ENCODE data around the gene BCL7B. TPM values are rescaled to one million over a fixed set of nuclear protein-coding genes. Genes with fewer than 3 reads are reported as not detected.

BCL7B gene
- total and polyA plus RNA-seq, 2 of the 13 experiments (the other 11 are each of a cell fraction or from before 2014, with no cell fraction given): 24.3 to 38.2 TPM

DNA sequence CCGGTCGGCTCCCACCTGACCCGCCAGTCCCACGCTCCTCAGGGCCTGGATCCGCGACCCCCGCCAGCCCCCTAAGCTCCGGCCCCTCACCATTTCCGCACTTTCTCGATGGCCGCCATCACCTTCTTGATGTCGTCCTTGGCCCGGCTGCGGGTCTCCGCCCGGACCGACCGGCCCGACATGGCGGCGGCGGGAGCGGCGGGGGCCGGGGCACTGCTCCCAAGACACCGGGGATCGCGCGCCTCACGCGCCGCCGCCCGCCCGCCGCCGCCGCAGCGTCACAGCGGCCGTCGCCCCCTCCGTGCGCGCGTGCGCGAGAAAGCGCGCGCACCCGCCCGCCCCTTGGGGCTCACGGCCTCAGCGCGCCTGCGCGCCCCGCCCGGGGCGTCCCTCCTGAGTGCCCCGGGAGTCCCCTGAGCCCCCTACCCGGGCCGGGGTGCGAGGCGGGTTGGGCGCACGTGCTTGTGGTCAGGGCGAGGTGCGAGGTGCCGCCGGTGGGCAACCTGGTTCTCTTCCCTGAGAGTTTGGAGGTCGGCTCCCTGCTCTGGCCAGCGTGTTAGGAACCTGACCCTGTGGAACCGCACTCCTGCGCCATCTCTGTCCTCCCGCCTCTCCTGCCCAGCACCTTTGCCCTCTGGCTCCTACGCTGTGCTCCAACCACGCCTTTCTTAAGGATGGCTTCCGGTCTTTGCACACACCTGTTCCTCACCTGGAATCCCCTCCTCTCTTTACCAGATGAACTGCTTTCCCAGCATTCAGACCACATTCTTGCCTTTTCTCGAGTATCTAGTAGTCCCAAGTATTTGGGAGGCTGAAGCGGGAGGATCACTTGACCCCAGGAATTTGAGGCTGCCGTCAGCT, at the start of gene BCL7B (continued):
- TF ChIP-seq, protein P1, sequence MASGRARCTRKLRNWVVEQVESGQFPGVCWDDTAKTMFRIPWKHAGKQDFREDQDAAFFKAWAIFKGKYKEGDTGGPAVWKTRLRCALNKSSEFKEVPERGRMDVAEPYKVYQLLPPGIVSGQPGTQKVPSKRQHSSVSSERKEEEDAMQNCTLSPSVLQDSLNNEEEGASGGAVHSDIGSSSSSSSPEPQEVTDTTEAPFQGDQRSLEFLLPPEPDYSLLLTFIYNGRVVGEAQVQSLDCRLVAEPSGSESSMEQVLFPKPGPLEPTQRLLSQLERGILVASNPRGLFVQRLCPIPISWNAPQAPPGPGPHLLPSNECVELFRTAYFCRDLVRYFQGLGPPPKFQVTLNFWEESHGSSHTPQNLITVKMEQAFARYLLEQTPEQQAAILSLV (CRISPR knock-in tag; IDR thresholded peaks at IDR 0.05; ENCODE audit: borderline replicate concordance): peak; percentile 92; the same call in 1 of the 2 replicates
- TF ChIP-seq YEATS2 (CRISPR knock-in tag; IDR thresholded peaks at IDR 0.05; ENCODE audit: borderline replicate concordance): no peak
- TF ChIP-seq PRPF4 (IDR thresholded peaks at IDR 0.05; ENCODE audit: low read depth, low read length, poor library complexity, severe bottlenecking): no peak
- no peak for TF ChIP-seq RORA (CRISPR knock-in tag; IDR thresholded peaks at IDR 0.05)
- TF ChIP-seq ZSCAN20 (CRISPR knock-in tag; IDR thresholded peaks at IDR 0.05; ENCODE audit: borderline replicate concordance): peak; percentile 96
- TF ChIP-seq, protein P2, sequence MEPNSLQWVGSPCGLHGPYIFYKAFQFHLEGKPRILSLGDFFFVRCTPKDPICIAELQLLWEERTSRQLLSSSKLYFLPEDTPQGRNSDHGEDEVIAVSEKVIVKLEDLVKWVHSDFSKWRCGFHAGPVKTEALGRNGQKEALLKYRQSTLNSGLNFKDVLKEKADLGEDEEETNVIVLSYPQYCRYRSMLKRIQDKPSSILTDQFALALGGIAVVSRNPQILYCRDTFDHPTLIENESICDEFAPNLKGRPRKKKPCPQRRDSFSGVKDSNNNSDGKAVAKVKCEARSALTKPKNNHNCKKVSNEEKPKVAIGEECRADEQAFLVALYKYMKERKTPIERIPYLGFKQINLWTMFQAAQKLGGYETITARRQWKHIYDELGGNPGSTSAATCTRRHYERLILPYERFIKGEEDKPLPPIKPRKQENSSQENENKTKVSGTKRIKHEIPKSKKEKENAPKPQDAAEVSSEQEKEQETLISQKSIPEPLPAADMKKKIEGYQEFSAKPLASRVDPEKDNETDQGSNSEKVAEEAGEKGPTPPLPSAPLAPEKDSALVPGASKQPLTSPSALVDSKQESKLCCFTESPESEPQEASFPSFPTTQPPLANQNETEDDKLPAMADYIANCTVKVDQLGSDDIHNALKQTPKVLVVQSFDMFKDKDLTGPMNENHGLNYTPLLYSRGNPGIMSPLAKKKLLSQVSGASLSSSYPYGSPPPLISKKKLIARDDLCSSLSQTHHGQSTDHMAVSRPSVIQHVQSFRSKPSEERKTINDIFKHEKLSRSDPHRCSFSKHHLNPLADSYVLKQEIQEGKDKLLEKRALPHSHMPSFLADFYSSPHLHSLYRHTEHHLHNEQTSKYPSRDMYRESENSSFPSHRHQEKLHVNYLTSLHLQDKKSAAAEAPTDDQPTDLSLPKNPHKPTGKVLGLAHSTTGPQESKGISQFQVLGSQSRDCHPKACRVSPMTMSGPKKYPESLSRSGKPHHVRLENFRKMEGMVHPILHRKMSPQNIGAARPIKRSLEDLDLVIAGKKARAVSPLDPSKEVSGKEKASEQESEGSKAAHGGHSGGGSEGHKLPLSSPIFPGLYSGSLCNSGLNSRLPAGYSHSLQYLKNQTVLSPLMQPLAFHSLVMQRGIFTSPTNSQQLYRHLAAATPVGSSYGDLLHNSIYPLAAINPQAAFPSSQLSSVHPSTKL (CRISPR knock-in tag; IDR thresholded peaks at IDR 0.05): no peak; the same call in 1 of the 2 replicates
- TF ChIP-seq, protein P3, sequence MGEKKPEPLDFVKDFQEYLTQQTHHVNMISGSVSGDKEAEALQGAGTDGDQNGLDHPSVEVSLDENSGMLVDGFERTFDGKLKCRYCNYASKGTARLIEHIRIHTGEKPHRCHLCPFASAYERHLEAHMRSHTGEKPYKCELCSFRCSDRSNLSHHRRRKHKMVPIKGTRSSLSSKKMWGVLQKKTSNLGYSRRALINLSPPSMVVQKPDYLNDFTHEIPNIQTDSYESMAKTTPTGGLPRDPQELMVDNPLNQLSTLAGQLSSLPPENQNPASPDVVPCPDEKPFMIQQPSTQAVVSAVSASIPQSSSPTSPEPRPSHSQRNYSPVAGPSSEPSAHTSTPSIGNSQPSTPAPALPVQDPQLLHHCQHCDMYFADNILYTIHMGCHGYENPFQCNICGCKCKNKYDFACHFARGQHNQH (CRISPR knock-in tag; IDR thresholded peaks at IDR 0.05): peak; percentile 71
- TF ChIP-seq NFKBIZ (CRISPR knock-in tag; IDR thresholded peaks at IDR 0.05): peak; percentile 57; the same call in 1 of the 2 replicates
- peak; percentile 62; the same call in 1 of the 2 replicates for TF ChIP-seq ELF4 (CRISPR knock-in tag; IDR thresholded peaks at IDR 0.05; ENCODE audit: borderline replicate concordance)
- peak; percentile 74; the same call in 1 of the 2 replicates for TF ChIP-seq ZNF124 (CRISPR knock-in tag; IDR thresholded peaks at IDR 0.05)
- TF ChIP-seq ZFP36 (IDR thresholded peaks at IDR 0.05; ENCODE audit: borderline replicate concordance, low read depth, low read length, partially characterized antibody): no peak
- peak; percentile 64; the same call in 1 of the 2 replicates for TF ChIP-seq YEATS4 (CRISPR knock-in tag; IDR thresholded peaks at IDR 0.05; ENCODE audit: borderline replicate concordance)
- peak; percentile 87 for TF ChIP-seq ZMYM3 (CRISPR knock-in tag; IDR thresholded peaks at IDR 0.05)
- no peak for TF ChIP-seq ZNF83 (CRISPR knock-in tag; IDR thresholded peaks at IDR 0.05; ENCODE audit: borderline replicate concordance)
- TF ChIP-seq HOXD1 (CRISPR knock-in tag; IDR thresholded peaks at IDR 0.05): peak; percentile 79; the same call in 1 of the 2 replicates
- no peak for TF ChIP-seq CEBPB (IDR thresholded peaks at IDR 0.05; ENCODE audit: borderline replicate concordance, low read depth, low read length)
- TF ChIP-seq, protein P4, sequence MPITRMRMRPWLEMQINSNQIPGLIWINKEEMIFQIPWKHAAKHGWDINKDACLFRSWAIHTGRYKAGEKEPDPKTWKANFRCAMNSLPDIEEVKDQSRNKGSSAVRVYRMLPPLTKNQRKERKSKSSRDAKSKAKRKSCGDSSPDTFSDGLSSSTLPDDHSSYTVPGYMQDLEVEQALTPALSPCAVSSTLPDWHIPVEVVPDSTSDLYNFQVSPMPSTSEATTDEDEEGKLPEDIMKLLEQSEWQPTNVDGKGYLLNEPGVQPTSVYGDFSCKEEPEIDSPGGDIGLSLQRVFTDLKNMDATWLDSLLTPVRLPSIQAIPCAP (CRISPR knock-in tag; IDR thresholded peaks at IDR 0.05; ENCODE audit: low read depth): 0 out of 2 replicates have a peak, but pooled peaks have one; percentile 81
- TF ChIP-seq NCOR1 (IDR thresholded peaks at IDR 0.05; ENCODE audit: borderline replicate concordance, low read length): no peak
- TF ChIP-seq NCOA5 (CRISPR knock-in tag; IDR thresholded peaks at IDR 0.05): no peak
- no peak; the same call in 1 of the 2 replicates for TF ChIP-seq ZBTB3 (CRISPR knock-in tag; IDR thresholded peaks at IDR 0.05; ENCODE audit: borderline replicate concordance, low read depth)
- 0 out of 2 replicates have a peak, but pooled peaks have one; percentile 78 for TF ChIP-seq ZNF703 (CRISPR knock-in tag; IDR thresholded peaks at IDR 0.05; ENCODE audit: borderline replicate concordance)
- no peak; the same call in 1 of the 2 replicates for TF ChIP-seq NCOA2 (CRISPR knock-in tag; IDR thresholded peaks at IDR 0.05)
